Measurements from ENCODE around the gene CD59.

CD59 gene

DNA sequence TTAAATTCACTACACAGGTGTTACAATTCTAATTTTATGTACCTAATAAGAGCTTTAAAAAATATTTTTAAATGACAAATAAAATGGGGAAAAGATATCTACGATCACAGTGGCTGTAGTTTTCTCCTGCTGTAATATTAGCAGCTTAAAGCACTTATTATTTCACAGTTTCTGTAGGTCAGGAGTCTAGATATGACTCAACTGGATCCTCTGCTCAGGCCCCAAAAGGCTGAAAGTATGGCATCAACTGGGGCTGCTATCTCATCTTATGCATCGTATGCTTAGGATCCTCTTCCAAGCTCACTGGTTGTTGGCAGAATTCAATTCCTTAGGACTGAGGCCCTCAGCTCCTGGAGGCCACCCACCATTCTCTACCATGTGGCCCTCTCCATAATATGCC lies 25.2 kb upstream of the CD59 start:
- H3K27ac ChIP-seq (ENCODE audit: low read length), result no peak overlapping the region
- H3K4me1 ChIP-seq (ENCODE audit: insufficient read depth, low read length), result no peaks in the 10 kb centered on the region
- H3K9ac ChIP-seq (ENCODE audit: low read depth, low read length), result no peak overlapping the region
- H3K4me2 ChIP-seq (ENCODE audit: insufficient read depth, low read length), result no peak overlapping the region
- H4K20me1 ChIP-seq (ENCODE audit: insufficient read depth, low read length), result no peaks in the 10 kb centered on the region
- H3K36me3 ChIP-seq (ENCODE audit: insufficient read depth, low read length), result peaks cover 61% of the 10 kb centered on the region
- H2AFZ ChIP-seq (ENCODE audit: low read depth, low read length), result no peak overlapping the region
- no peak overlapping the region for H3K4me3 ChIP-seq (ENCODE audit: low read depth in 1 of 2, low read length in 2 of 2)
- no peaks in the 10 kb centered on the region for H3K79me2 ChIP-seq (ENCODE audit: insufficient read depth, low read length)
- H3K9me3 ChIP-seq (ENCODE audit: insufficient read depth, low read length, severe bottlenecking), result no peaks in the 10 kb centered on the region
- no peak for DNase-seq
- TF ChIP-seq, protein P1, sequence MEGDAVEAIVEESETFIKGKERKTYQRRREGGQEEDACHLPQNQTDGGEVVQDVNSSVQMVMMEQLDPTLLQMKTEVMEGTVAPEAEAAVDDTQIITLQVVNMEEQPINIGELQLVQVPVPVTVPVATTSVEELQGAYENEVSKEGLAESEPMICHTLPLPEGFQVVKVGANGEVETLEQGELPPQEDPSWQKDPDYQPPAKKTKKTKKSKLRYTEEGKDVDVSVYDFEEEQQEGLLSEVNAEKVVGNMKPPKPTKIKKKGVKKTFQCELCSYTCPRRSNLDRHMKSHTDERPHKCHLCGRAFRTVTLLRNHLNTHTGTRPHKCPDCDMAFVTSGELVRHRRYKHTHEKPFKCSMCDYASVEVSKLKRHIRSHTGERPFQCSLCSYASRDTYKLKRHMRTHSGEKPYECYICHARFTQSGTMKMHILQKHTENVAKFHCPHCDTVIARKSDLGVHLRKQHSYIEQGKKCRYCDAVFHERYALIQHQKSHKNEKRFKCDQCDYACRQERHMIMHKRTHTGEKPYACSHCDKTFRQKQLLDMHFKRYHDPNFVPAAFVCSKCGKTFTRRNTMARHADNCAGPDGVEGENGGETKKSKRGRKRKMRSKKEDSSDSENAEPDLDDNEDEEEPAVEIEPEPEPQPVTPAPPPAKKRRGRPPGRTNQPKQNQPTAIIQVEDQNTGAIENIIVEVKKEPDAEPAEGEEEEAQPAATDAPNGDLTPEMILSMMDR (IDR thresholded peaks at IDR 0.05; ENCODE audit: borderline replicate concordance, extremely low read depth, low read length, poor library complexity, severe bottlenecking), result no peak
- TF ChIP-seq EZH2 (IDR thresholded peaks at IDR 0.05; ENCODE audit: borderline replicate concordance, low read depth, low read length, severe bottlenecking), result no peak
- H3K27me3 ChIP-seq (ENCODE audit: insufficient read depth, low read length, poor library complexity), result no peaks in the 10 kb centered on the region
- ATAC-seq (ENCODE audit: insufficient read depth, low read depth), result no peak

DNA sequence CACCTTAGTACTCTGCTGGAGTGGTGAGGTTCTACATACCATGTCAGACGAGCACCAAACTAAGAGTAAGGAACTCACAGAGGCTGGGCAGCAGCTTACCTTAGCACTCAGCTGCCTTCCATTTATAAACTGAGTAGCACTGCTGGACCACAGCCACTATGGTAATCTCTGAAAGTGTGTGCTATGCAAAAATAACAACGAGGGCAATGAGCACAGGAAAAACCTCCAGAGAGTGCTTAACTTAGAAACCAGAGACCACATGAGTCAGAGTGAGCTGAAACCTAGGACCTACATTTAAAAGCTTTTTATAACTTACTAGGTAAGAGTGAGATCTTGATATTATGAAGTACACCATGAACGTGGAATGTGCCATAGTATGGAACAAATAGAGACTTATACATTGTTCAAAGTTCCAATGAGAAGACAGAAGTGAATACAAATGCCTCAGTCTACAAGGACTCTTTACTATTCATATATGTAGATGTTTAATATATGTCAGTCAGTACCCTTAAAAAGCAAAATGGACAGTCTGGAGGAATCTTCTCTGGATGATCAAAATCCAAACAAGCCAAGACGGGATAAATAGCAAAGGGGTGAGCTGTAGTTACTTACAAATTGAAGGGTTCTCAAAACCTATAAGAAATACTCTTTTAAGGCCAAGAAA lies 17.2 kb upstream of the CD59 start:
- Histone ChIP-seq H3K27me3 (ENCODE audit: insufficient read depth, low read length, poor library complexity) (no peaks in the 10 kb centered on the region), H3K4me2 (ENCODE audit: insufficient read depth, low read length) (no peak overlapping the region)

DNA sequence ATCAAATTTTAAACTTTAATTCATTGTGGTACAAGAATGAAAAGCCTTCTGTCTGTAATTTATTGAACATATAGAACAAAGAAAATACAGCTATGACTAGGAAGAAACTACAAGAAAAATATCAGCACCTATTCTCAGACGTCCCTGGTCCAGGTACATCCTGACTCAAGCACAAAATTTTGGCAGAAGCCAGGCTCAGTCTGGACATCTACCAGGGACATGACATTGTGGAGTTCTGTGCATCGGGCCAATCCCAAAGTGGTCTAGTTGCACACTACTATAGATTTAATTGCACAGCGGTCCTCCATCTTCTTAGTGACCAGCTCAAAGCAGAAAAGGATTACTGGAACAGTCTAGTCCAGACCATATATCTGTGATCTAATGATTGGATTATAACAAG lies 15.7 kb upstream of the CD59 start:
- Histone ChIP-seq H3K4me2 (ENCODE audit: insufficient read depth, low read length) (no peak overlapping the region), H3K9me3 (ENCODE audit: insufficient read depth, low read length, severe bottlenecking) (no peaks in the 10 kb centered on the region), H2AFZ (ENCODE audit: low read depth, low read length) (no peak overlapping the region), H3K9ac (ENCODE audit: low read depth, low read length) (no peak overlapping the region), H3K27me3 (ENCODE audit: insufficient read depth, low read length, poor library complexity) (no peaks in the 10 kb centered on the region), H3K27ac (ENCODE audit: low read length) (no peak overlapping the region), H3K79me2 (ENCODE audit: insufficient read depth, low read length) (no peaks in the 10 kb centered on the region), H3K4me3 (ENCODE audit: low read depth in 1 of 2, low read length in 2 of 2) (no peak overlapping the region), H4K20me1 (ENCODE audit: insufficient read depth, low read length) (no peaks in the 10 kb centered on the region), H3K36me3 (ENCODE audit: insufficient read depth, low read length) (peaks cover 39% of the 10 kb centered on the region), H3K4me1 (ENCODE audit: insufficient read depth, low read length) (no peaks in the 10 kb centered on the region)
- DNase-seq (no peak), ATAC-seq (ENCODE audit: insufficient read depth, low read depth) (no peak)
- TF ChIP-seq, protein P1 (IDR thresholded peaks at IDR 0.05; ENCODE audit: borderline replicate concordance, extremely low read depth, low read length, poor library complexity, severe bottlenecking), result no peak
- TF ChIP-seq EZH2 (IDR thresholded peaks at IDR 0.05; ENCODE audit: borderline replicate concordance, low read depth, low read length, severe bottlenecking), result no peak

More for the DNA sequence above, 17.2 kb upstream of the CD59 start:
- ATAC-seq (ENCODE audit: insufficient read depth, low read depth) (no peak), DNase-seq (no peak)
- Histone ChIP-seq H3K9ac (ENCODE audit: low read depth, low read length) (no peak overlapping the region), H3K27ac (ENCODE audit: low read length) (no peak overlapping the region), H3K79me2 (ENCODE audit: insufficient read depth, low read length) (no peaks in the 10 kb centered on the region), H3K9me3 (ENCODE audit: insufficient read depth, low read length, severe bottlenecking) (no peaks in the 10 kb centered on the region), H3K4me1 (ENCODE audit: insufficient read depth, low read length) (no peaks in the 10 kb centered on the region), H3K36me3 (ENCODE audit: insufficient read depth, low read length) (peaks cover 47% of the 10 kb centered on the region), H2AFZ (ENCODE audit: low read depth, low read length) (no peak overlapping the region), H4K20me1 (ENCODE audit: insufficient read depth, low read length) (no peaks in the 10 kb centered on the region), H3K4me3 (ENCODE audit: low read depth in 1 of 2, low read length in 2 of 2) (no peak overlapping the region)
- no peak for TF ChIP-seq EZH2 (IDR thresholded peaks at IDR 0.05; ENCODE audit: borderline replicate concordance, low read depth, low read length, severe bottlenecking)
- TF ChIP-seq, protein P1 (IDR thresholded peaks at IDR 0.05; ENCODE audit: borderline replicate concordance, extremely low read depth, low read length, poor library complexity, severe bottlenecking), result no peak

Data from DND-41 (cell line).